Fibroblast of pulmonary artery (primary cell): ENCODE results near the gene FAR2.
"Not testable (repeated sequence)": the region's sequence is repeated elsewhere in the genome, so short reads cannot be mapped to it uniquely, and the experiment has no call there.

ENCODE experiments used
- DNase-seq: peaks from one replicate; pipeline ENCODE4 v3.0.0-alpha.2; 2010; ENCODE audit warnings: low read depth
- H3K4me3 ChIP-seq: replicated peaks from 2 replicates; pipeline ENCODE4 v1.5.1; 2011; ENCODE audit warnings: low read depth, mild to moderate bottlenecking, control low read depth, low read length, moderate library complexity
- CTCF ChIP-seq: IDR thresholded peaks from 2 replicates; pipeline ENCODE4 v1.5.1; 2011; ENCODE audit warnings: mild to moderate bottlenecking, control low read depth, low read length, inconsistent platforms; ENCODE audit errors: missing control alignments

FAR2 gene

GRCh38 chr12:29380536-29381523 lies 231.8 kb downstream of the FAR2 start, which contains the start of gene ERGIC2:
Gene ERGIC2, minus strand, starts transcription at chr12:29381172. Its CDS starts 9,539 bp downstream, at chr12:29371633.
- H3K4me3 ChIP-seq, result peak within 1 kb of the TSS; percentile 100
- TF ChIP-seq CTCF, result no peak
- DNase-seq, result peak; percentile 100

GRCh38 chr12:29382251-29382650 lies 233.2 kb downstream of the FAR2 start:
- no peak overlapping the region for H3K4me3 ChIP-seq
- DNase-seq, result no peak
- no peak for TF ChIP-seq CTCF

GRCh38 chr12:29385194-29385593 lies 236.1 kb downstream of the FAR2 start:
- H3K4me3 ChIP-seq, DNase-seq: not testable (repeated sequence)
